ENCODE results near the gene TTC22. TPM values are rescaled to one million over a fixed set of nuclear protein-coding genes. Genes with fewer than 3 reads are reported as not detected.

The TTC22 gene
- total RNA-seq, 1 experiment from 2014 or later = 0.10 TPM

DNA sequence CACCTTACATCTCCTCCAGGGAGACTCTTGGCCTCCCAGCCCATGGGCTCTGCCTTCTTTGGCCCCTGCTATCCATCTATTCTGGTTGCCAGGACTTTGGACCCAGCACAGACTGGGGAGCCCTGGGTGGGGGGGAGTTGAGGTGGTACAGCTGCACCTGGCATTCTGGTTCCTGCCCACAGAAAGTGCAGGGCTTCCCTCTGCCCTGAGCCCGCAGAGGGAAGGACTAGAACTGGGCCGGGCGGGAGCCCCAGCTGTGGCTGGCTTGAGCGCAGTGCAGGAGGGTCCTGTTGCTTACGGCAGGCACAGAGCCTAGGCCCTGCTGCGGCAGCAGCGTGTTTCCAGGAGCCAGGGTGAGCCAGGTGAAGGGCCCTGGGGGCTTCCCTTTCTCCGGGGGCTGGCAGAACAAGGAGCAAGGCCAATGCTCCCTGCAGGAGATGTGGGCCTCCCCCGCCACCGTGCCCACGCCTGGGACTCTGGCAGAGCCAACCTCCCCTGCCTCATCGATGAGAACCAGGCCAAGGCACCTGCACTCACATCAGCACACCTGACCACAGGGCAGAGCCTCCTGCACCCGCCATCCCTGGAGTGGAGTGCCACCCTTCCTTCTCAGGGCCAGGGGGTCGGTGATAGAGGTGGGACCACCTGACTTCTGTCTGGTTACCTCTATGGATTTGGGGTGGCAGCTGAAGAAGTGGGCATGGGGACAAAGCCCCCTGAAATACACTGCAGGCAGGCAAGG, 52.9 kb downstream of the TTC22 start:
- BruUV-seq (replicated peaks) = no TSS peak
- DNase-seq (ENCODE audit: low read depth, low spot score) (no peak), ATAC-seq (no peak)
- POLR2A ChIA-PET = no interaction called here
- H3K9me3 ChIP-seq (ENCODE audit: control insufficient read depth, insufficient read depth, low read depth, low read length) = no peaks in the 10 kb centered on the region
- H3K4me1 ChIP-seq (ENCODE audit: control insufficient read depth, insufficient read depth, low read length) = no peaks in the 10 kb centered on the region
- TF ChIP-seq, protein P1, sequence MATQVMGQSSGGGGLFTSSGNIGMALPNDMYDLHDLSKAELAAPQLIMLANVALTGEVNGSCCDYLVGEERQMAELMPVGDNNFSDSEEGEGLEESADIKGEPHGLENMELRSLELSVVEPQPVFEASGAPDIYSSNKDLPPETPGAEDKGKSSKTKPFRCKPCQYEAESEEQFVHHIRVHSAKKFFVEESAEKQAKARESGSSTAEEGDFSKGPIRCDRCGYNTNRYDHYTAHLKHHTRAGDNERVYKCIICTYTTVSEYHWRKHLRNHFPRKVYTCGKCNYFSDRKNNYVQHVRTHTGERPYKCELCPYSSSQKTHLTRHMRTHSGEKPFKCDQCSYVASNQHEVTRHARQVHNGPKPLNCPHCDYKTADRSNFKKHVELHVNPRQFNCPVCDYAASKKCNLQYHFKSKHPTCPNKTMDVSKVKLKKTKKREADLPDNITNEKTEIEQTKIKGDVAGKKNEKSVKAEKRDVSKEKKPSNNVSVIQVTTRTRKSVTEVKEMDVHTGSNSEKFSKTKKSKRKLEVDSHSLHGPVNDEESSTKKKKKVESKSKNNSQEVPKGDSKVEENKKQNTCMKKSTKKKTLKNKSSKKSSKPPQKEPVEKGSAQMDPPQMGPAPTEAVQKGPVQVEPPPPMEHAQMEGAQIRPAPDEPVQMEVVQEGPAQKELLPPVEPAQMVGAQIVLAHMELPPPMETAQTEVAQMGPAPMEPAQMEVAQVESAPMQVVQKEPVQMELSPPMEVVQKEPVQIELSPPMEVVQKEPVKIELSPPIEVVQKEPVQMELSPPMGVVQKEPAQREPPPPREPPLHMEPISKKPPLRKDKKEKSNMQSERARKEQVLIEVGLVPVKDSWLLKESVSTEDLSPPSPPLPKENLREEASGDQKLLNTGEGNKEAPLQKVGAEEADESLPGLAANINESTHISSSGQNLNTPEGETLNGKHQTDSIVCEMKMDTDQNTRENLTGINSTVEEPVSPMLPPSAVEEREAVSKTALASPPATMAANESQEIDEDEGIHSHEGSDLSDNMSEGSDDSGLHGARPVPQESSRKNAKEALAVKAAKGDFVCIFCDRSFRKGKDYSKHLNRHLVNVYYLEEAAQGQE (IDR thresholded peaks at IDR 0.05; ENCODE audit: insufficient read depth in 1 of 2, low read depth in 2 of 2, low read length in 1 of 2) = no peak
- TF ChIP-seq, protein P2, sequence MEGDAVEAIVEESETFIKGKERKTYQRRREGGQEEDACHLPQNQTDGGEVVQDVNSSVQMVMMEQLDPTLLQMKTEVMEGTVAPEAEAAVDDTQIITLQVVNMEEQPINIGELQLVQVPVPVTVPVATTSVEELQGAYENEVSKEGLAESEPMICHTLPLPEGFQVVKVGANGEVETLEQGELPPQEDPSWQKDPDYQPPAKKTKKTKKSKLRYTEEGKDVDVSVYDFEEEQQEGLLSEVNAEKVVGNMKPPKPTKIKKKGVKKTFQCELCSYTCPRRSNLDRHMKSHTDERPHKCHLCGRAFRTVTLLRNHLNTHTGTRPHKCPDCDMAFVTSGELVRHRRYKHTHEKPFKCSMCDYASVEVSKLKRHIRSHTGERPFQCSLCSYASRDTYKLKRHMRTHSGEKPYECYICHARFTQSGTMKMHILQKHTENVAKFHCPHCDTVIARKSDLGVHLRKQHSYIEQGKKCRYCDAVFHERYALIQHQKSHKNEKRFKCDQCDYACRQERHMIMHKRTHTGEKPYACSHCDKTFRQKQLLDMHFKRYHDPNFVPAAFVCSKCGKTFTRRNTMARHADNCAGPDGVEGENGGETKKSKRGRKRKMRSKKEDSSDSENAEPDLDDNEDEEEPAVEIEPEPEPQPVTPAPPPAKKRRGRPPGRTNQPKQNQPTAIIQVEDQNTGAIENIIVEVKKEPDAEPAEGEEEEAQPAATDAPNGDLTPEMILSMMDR (IDR thresholded peaks at IDR 0.05) = no peak
- no peak for TF ChIP-seq POLR2AphosphoS5 (IDR thresholded peaks at IDR 0.05; ENCODE audit: low read depth, low read length)
- no peak for TF ChIP-seq TCF7L2 (IDR thresholded peaks at IDR 0.05; ENCODE audit: low read depth, low read length)
- no peak for TF ChIP-seq SIN3A (IDR thresholded peaks at IDR 0.05; ENCODE audit: borderline replicate concordance, insufficient read depth, low read depth, low read length)
- H3K4me3 ChIP-seq (ENCODE audit: low read depth in 2 of 2, low read length in 2 of 2) = no peak overlapping the region
- no peak overlapping the region for H3K27ac ChIP-seq (ENCODE audit: low read length)
- no peaks in the 10 kb centered on the region for H3K27me3 ChIP-seq (ENCODE audit: control insufficient read depth, insufficient read depth, low read length)
- CTCF ChIA-PET = no interaction called here
- intact Hi-C loops (cut with micrococcal nuclease; ENCODE audit: unreplicated experiment) = no loop called here
- in situ Hi-C loops (cut with HindIII; ENCODE audit: low pct_unique_long_range_greater_than_20kb, low sequenced_read_pairs) = no loop called here
- no peaks in the 10 kb centered on the region for H3K36me3 ChIP-seq (ENCODE audit: control insufficient read depth, insufficient read depth, low read length)

DNA sequence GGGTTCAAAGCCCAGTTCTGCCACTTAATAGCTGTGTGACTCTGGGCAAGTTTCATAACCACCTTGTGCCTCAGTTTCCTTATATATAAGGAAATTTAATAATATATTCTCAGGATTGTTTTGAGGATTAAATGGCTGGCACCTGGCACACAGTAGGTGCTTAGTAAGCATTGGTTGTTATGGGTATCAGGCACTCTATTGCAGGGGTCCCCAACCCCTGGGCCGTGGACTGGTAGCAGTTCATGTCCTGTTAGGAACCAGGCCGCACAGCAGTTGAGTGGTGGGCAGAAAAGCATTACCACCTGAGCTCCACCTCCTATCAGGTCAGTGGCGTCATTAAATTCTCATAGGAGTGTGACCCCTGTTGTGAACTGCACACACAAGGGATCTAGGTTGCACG, 55.3 kb downstream of the TTC22 start:
- ChIA-PET POLR2A (no interaction called here), CTCF (no interaction called here)
- Histone ChIP-seq H3K27ac (ENCODE audit: low read length) (no peak overlapping the region), H3K9me3 (ENCODE audit: control insufficient read depth, insufficient read depth, low read depth, low read length) (no peaks in the 10 kb centered on the region), H3K4me3 (ENCODE audit: low read depth in 2 of 2, low read length in 2 of 2) (no peak overlapping the region), H3K27me3 (ENCODE audit: control insufficient read depth, insufficient read depth, low read length) (no peaks in the 10 kb centered on the region), H3K4me1 (ENCODE audit: control insufficient read depth, insufficient read depth, low read length) (no peaks in the 10 kb centered on the region), H3K36me3 (ENCODE audit: control insufficient read depth, insufficient read depth, low read length) (peaks cover 4% of the 10 kb centered on the region; the same call in 1 of the 2 replicates)
- TF ChIP-seq TCF7L2 (IDR thresholded peaks at IDR 0.05; ENCODE audit: low read depth, low read length) (no peak), SIN3A (IDR thresholded peaks at IDR 0.05; ENCODE audit: borderline replicate concordance, insufficient read depth, low read depth, low read length) (no peak), POLR2AphosphoS5 (IDR thresholded peaks at IDR 0.05; ENCODE audit: low read depth, low read length) (no peak)
- TF ChIP-seq, protein P1 (IDR thresholded peaks at IDR 0.05; ENCODE audit: insufficient read depth in 1 of 2, low read depth in 2 of 2, low read length in 1 of 2) = no peak
- TF ChIP-seq, protein P2 (IDR thresholded peaks at IDR 0.05) = no peak
- in situ Hi-C loops (cut with HindIII; ENCODE audit: low pct_unique_long_range_greater_than_20kb, low sequenced_read_pairs) = no loop called here
- ATAC-seq = no peak
- intact Hi-C loops (cut with micrococcal nuclease; ENCODE audit: unreplicated experiment) = no loop called here
- no TSS peak for BruUV-seq (replicated peaks)
- no peak for DNase-seq (ENCODE audit: low read depth, low spot score)

Measured in Panc1 (cell line).